HG02610 (cell line): Measurements from ENCODE around the gene APOL1.
"Not testable (repeated sequence)": the region's sequence is repeated elsewhere in the genome, so short reads cannot be mapped to it uniquely, and the experiment has no call there.

Experiments
- ATAC-seq: cut with Tn5 transposase; IDR thresholded peaks from one replicate; pipeline ENCODE4 v1.9.1; 2021; ENCODE audit warnings: mild to moderate bottlenecking, moderate library complexity; ENCODE audit not compliant: unreplicated experiment

Gene APOL1

DNA sequence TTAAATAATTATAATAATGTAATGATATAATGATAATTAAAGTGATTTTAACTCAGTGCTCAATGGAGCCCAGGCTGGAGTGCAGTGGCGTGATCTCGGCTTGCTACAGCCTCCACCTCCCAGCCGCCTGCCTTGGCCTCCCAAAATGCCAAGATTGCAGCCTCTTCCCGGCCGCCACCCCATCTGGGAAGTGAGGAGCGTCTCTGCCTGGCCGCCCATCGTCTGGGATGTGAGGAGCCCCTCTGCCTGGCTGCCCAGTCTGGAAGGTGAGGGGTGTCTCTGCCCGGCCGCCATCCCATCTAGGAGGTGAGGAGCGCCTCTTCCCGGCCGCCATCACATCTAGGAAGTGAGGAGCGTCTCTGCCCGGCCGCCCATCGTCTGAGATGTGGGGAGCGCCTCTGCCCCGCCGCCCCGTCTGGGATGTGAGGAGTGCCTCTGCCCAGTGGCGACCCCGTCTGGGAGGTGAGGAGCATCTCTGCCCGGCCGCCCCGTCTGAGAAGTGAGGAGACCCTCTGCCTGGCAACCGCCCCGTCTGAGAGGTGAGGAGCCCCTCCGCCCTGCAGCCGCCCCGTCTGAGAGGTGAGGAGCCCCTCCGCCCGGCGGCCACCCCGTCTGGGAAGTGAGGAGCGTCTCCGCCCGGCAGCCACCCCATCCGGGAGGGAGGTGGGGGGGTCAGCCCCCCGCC is 37.6 kb downstream of the APOL1 start:
- ATAC-seq = not testable (repeated sequence)

DNA sequence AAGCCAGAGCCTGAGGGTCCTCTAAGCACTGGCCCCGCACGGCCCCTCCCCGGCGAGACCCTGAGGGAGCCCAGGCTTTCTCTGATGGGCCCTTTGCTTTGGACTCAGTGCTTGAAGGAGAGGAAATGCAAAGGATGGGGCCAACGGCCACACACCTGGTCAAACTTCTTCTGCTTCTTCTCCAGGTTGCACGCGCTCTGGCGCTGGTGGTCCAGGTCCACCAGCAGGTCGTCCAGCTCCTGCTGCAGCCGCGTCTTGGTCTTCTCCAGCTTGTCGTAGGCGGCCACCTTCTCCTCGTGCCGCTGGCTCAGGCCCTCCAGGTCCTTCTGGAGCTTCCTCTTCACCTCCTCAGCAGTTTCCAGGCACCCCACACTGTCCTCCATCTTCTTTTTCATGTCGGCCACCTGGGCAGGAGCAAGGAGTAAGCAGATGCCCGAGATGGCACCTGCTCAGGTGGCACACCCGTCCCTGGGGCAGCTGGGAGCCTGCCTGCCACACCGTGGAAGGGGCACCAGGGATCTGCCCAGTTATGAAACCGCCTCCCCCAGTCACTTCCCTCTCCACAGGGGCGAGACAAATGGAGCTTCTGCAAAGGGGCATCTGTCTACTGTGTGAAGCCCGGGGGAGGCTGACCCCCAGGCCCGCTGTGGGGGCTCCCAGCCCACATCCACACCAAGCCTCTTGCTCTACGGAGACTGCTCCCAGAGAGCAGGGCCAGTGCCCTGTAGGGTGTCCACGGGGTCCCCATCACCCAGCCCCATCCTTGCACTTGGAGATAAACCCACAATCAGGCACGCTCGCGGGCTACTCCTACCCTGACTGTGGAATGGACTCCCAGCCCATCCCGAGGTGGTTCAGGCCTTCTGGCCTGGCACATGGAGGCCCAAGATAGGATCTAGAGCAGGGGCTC is 39.2 kb downstream of the APOL1 start:
- ATAC-seq = no peak

DNA sequence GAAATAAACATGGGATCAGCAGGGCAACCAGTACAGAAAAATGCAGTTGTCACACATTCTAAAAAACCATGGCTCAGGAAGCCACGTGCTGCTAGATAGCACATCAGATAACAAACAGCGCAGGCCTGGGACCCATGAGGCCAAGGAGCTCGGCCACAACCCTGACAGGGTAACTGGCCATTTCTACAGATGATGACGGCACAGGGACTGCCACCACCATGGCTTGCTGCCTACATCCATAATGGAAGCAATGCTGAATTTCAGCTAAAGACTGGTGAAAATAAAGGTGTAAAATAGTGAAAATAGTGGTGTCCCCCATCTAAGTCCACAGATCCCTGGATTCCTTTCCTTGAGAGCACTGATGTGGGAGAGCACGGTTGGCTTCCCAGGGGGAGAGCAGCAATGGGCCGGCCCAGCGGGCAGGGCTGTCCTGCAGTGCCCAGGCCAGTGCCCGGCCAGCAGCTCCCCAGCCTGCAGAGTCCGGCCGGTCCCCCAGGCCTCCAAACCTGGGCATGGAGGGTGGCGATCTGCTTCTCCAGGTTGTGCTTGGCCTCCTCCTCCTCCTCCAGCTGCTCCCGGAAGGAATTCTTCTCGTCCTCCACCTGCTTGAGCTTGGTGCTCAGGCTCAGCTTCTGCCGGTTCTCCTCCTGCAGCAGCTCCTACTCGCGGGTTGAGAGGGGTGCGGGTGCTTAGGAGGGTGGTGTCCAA is 40.0 kb downstream of the APOL1 start:
- ATAC-seq = no peak

DNA sequence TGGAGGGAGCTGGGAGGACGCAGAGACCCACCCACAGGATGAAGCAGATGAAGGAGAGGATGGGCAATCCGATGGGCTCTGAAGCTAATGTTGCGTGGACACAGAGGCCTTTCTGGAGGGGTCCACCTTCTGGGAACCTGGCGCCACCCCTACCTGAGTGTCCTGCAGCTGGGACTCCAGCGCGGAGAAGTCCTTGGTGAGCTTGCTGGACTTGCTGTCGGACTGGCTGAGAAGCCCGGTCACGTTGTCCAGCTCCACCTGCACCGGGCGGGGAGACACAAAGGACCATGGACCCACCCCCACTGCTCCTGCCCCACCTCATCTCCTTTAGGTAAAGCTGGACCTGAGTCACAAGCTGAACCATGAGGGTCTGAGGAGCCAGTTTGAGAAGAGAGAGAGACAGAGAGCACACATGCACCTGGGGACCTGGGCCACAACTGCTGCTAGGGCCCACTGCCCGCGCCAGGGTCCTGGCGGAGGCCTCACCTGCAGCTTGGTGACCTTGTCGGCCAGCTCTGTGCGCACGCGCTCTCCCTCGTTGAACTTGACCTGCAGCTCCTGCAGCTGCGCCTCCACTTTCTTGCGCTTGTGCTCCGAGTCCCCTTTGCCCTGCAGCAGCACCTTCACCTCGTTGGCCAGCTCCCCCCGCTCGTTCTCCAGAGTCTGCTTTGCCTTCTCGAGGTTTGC is 40.8 kb downstream of the APOL1 start:
- ATAC-seq = no peak

DNA sequence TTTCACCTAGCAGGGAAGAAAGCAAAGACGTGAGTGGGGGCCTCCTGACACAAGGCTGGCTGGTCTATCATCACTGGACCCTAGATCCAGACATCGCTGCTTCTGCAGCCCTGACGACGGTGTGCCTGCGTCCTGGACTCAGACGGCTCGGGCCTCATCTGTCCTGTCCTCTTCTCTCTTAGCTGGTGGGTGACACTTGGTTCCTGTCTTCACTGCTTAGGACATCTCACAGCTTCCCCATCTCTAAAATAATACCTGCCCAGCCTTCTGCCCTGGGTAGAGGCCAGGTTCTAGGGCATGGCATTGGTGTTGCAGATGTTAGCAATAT is 41.3 kb downstream of the APOL1 start:
- no peak for ATAC-seq

DNA sequence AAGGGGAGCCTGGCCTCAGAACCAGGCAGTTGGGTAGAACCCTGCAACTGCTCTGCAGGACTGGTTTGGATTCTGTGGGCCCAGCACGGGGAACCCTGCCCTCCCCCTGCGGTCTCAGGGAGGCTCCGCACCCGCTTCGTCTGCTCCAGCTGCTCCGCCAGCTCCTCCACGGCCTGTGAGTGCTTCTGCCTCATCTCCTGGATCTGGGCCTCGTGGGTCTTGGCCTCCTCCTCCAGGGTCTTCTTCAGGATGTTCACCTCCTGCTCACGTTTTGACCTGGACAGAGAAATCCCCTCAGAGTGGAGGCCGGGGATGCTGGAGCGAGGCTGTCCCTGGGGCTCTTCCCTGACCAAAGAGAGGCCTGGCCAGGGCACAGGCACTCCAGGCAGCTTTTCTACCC is 41.9 kb downstream of the APOL1 start:
- ATAC-seq = no peak

DNA sequence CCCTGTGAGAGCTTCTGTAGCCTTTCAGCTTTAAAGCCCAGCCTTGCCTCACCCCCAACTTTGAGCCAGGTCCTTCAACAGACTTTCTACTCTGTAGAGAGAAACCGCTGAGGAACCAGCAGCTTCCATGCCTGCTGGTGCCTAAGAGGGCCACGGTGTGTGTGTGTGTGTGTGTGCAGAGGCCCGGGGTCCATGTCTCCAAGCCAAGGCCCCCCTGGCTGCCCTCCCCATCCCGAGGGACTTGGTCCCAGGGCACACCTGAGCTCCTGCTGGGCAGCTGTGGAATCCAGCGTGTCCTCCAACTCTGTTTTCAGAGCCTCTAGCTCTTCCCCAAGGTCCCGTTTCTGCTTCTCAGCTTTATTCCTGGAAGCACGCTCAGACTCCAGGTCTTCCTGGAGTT is 42.3 kb downstream of the APOL1 start:
- no peak for ATAC-seq

DNA sequence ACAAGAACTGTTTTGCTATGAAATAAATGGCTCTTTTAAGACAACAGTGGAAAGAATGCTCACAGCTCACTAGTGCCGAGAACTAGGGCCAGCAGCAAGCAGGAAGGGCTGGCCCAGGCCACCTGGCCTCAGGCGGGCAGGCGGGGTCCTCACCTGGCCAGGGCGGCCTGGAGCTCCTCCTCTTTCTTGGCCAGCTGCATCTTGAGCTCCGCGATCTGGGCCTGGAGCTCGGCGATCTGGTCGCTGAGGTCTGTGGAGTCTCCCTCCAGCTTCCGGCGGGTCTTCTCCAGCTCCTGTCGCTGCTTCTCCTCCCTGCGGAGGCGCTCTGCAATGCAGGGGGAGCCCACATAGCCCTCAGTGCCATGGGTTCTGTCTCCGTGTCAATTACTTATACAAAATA is 43.8 kb downstream of the APOL1 start:
- ATAC-seq = no peak

DNA sequence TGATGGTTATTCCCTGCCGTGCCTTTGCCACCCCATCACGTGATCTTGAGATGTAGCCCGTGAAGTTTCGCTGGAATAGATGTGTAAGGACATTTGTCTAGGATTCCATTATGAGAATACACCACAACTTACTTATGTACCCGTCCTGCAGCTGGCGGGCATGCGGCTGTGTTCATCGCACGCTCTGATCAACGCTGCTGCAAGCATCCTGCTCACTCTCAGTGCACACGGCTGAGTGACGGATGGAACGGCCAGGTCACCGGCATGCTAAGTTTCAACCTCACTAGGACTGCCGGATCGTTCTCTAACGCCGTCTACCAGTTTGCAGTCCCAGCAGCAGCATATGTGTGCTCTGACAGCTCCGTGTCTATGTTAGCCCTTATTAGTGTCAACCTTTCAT is 44.6 kb downstream of the APOL1 start:
- no peak for ATAC-seq

DNA sequence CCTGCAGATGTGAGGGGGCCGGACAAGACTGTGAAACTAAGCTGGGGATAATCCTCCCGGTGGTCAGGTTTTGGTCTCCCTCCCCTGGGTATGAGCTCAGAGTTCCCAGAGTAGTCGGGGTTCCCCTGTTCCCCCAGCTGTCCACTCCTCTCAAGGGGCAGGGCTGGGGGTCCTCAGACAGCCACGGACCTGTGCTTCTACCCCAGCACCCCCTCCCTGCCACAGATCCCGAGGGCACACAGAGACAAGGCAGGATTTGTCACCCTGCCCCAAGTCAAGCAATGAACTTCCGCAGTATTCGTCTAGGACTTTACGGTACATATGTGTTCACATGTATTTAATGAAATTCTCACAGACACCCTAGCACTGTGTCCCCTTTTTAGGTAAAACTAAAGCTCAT is 45.2 kb downstream of the APOL1 start:
- no peak for ATAC-seq

DNA sequence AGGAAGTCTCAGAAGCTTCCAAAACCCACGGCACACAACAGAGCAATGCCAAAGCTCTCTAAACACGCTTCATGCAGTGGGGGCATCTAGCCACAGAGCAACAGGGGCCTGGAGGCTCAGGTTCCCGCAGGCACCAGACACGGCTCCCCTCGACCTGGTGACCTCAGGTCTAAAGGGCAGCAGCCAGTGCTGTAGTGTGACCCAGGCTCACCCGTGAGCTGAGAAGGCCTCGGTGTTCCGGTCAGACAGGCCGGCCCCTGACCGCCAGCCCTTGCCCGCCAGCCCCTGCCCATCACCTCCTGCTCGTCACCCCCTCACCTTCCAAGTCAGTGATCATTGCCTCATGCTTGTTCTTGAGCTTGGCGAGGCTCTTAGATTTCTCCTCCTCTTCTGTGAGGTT is 45.7 kb downstream of the APOL1 start:
- no peak for ATAC-seq

DNA sequence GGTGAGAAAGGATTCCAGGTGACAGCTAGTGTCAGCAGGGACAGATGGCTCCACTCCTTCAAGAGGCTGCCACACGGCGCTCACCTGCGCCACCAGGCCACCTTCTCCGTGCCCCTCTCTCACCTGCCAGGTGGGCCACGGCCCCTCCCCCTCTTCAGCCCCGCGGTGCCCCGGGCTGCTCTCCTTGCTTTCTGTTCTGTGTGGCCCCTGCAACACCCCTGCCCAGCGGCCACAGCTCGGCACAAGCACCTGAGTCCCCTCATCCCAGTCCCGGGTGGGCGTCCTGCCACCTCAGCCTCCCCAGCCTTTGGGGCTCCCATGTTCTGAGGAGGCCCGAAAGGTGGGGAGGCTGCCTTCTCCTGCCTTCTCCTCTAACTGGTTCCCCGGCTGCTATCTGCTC is 46.4 kb downstream of the APOL1 start:
- ATAC-seq = no peak

DNA sequence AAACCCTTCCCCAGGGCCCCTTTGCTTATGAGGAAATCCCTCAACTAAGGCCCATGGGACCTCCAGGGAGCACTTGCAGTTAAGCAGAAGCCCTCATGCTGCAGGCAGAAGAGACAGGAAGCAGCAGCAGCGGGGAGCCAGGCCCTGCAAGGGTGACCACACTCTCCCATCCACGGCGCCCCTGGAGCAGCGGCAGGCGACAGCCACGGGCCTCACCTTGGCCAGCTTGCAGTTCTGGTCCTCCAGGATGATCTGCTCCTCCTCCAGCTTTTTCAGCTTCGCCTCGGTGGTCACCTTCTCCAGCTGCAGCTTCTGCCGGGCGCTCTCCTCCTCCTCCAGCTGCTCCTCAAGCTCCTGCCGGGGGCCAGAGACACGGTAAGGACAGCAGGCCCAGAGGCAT is 47.0 kb downstream of the APOL1 start:
- ATAC-seq = no peak

DNA sequence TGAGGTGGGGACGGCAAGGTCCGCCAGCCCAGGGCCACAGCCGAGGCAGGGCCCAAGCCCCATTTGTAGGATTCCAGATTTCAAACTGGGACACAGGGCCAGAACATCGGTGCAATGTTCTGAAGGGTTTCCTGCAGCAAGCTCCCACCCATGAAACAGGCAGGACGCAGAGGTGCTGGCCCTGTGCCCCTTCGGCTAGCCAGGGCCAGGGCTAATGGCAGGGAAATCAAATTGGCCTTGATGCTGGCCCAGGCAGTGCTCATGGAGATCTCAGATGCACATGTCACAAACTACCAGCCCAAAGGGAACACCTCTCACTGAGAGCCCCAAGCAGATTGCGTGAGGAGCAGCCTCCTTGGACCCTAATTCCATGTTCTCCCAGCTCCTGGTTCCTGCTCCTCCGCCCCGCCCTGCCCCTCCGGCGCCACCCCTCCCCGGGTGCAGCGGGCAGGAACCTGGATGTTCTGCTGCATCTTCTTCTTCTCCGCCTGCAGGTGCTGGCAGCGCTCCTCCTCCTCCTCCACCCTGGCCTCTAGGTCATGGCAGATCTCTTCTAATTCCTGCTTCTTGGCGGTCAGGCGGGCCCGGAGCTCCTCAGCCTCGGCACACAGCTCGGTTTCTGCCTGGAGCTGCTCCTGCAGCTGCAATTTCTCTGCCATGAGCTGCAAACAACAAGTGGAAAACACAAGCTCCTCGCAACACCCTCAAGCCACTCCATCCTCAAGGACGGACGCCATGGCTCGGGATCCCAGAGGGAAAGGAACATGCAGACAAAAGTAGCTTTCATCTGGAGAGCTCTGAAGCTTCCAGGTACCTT is 47.7 kb downstream of the APOL1 start:
- ATAC-seq = no peak

DNA sequence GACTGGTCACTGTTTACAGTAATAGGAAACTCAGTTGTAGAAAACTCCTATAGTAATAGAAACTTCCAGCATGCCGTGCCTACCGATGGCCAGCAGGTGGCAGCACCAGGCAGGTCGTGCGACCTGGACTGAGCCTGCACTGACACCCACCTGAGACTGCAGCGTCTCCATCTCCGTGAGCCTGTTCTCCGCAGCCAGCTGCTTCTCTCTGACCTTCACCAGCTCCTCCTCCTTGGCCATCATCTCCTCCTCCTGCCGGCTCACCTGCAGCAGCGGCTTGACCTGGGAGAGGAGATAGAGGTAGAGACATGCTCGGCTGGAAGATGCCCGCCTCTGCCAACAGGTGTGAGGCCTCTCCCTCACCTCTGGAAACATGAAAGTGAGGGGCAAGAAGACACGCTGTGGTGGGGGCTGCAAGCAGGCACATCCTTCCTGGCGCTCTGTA is 48.5 kb downstream of the APOL1 start:
- no peak for ATAC-seq

DNA sequence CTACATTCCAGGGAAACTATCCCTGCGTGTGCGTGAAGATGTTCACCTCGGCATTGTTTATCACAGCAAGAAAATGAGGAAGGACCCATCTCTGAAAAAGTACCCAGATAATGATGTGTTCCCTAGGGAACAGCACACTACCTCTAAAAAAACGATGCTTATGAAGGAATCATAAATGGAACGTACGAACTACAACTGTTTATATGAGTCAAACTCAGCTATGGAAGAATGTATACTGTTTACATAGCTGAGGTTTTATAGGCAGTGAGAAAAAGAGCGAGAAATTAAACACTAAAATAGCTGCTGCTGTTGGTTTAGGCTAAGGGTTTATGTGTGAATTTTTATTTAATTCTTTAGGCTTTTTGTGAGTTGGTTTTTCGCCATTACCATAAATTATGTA is 48.9 kb downstream of the APOL1 start:
- ATAC-seq = no peak

DNA sequence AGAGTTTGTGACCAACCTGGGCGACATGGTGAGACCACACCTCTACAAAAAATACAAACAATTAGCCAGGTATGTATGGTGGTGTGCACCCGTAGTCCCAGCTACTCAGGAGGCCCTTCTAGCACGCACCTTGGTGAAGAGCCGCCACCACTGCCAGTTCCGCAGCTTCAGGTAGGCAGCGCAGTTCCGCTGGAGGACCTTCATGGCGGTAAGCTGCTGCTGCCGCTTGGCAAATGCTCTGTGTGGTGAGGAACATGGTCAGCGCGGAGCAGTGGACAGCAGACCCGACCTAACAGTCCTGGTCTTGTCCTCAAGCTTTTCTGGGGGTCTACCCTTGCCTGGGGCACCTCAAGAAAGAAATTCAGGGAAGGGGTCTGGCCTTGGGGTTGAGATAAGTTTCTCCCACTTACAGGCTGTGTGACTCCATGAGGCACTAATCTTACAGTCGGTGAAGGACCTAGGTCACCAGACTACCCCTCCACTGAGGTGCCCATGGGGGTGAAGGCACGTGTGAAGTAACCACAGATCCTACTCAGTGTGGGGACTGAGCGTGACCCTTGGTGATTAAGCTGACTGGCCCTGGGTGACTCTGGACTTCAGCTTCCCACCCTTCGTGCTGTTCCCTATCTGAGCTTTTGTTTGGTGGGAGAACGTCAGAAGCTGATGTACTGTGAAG is 49.6 kb downstream of the APOL1 start:
- ATAC-seq = no peak

DNA sequence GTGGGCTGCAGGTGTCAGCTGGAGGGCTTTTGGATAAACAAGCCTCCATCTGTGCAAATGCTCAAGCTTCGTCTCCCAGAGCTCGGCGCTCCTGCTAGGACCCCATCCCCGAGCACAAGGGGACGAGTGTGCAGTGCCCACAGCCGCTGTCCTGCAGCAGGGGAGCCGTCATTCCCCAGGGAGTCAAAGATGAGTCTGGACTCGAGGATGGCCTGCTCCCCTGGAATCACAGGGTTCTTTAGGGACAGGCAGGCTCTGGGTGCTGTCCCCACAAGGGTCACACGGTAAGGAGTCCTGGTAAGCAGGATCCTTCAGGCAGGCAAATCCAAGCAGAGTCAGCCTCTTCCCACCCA is 50.2 kb downstream of the APOL1 start:
- no peak for ATAC-seq

DNA sequence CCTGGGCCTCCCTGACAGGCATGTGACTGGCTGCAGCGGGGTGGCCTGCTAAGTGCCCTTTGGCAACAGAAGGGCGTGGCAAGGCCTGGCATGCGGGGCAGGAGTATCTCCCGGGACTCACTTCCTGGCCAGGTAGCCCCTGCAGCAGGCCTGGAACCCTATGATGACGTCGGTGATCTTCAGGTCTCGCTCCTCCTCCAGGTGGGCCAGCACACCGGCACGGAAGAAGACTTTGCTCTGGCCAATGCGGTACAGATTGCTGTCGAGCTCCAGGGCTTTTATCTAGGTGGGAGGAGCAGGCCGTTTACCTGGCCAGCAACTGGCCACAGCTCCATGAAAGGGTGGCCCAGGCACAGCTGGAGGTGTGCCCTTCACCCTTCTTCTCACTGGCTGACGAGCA is 50.9 kb downstream of the APOL1 start:
- ATAC-seq = no peak

DNA sequence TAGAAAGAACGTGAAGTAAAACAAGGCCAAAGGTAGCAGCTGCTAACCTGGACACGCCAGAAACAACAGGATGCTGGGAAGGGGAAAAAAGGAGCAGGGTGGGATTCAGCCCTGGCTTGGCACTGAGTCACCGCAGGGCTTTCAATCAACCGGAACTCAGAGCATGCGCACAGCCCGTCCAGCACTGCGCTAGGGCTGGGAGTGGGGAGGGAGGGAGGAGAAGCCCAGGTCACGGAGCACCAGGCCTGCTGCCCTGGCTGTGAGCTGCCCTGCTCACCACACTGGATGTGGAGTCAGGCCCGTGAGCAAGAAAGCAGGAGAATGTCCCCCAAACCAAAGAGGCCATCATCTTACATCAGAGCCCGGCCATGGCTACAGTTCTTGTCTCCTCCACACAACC is 51.5 kb downstream of the APOL1 start:
- ATAC-seq = no peak
